HG02623 (cell line): ENCODE results near the gene DLG1.
"Not testable (repeated sequence)": the region's sequence is repeated elsewhere in the genome, so short reads cannot be mapped to it uniquely, and the experiment has no call there.

Source experiments
- ATAC-seq: cut with Tn5 transposase; IDR thresholded peaks from one replicate; pipeline ENCODE4 v1.9.1; 2021; ENCODE audit warnings: moderate library complexity; ENCODE audit not compliant: unreplicated experiment

The DLG1 gene

GRCh38 chr3:197216914-197217313 lies 81.5 kb downstream of the DLG1 start:
- no peak for ATAC-seq

- no peak for ATAC-seq
These were observed 82.1 kb downstream of the DLG1 start for GRCh38 chr3:197216169-197216860.

- no peak for ATAC-seq
These were observed 86.1 kb downstream of the DLG1 start for GRCh38 chr3:197212290-197212689.

- ATAC-seq = not testable (repeated sequence)
These were observed 86.7 kb downstream of the DLG1 start for GRCh38 chr3:197211698-197212097.

- no peak for ATAC-seq
These were observed 88.8 kb downstream of the DLG1 start for GRCh38 chr3:197209366-197210260.

- ATAC-seq = no peak
These were observed 91.5 kb downstream of the DLG1 start for GRCh38 chr3:197206913-197207312.

GRCh38 chr3:197205675-197206074 lies 92.7 kb downstream of the DLG1 start:
- no peak for ATAC-seq

- ATAC-seq = no peak
These were observed 93.1 kb downstream of the DLG1 start for GRCh38 chr3:197205265-197205664.

GRCh38 chr3:197204736-197205135 lies 93.7 kb downstream of the DLG1 start:
- ATAC-seq = no peak

- no peak for ATAC-seq
These were observed 94.7 kb downstream of the DLG1 start for GRCh38 chr3:197203714-197204146.

- no peak for ATAC-seq
These were observed 95.7 kb downstream of the DLG1 start for GRCh38 chr3:197202694-197203093.

- ATAC-seq = no peak
These were observed 96.5 kb downstream of the DLG1 start for GRCh38 chr3:197201791-197202452.

- not testable (repeated sequence) for ATAC-seq
These were observed 97.6 kb downstream of the DLG1 start for GRCh38 chr3:197200856-197201255.

- no peak for ATAC-seq
These were observed 101.1 kb downstream of the DLG1 start for GRCh38 chr3:197197334-197197733.

- ATAC-seq = no peak
These were observed 102.2 kb downstream of the DLG1 start for GRCh38 chr3:197196192-197196591.

GRCh38 chr3:197195326-197195725 lies 103.1 kb downstream of the DLG1 start:
- ATAC-seq = no peak

- not testable (repeated sequence) for ATAC-seq
These were observed 104.7 kb downstream of the DLG1 start for GRCh38 chr3:197193759-197194158.

- no peak for ATAC-seq
These were observed 106.5 kb downstream of the DLG1 start for GRCh38 chr3:197191897-197192296.

GRCh38 chr3:197189623-197190022 lies 108.8 kb downstream of the DLG1 start:
- ATAC-seq = no peak

GRCh38 chr3:197188963-197189362 lies 109.4 kb downstream of the DLG1 start:
- ATAC-seq = no peak

- ATAC-seq = no peak
These were observed 111.4 kb downstream of the DLG1 start for GRCh38 chr3:197186887-197187588.
